H1 (cell line): ENCODE data around the gene HOXB13. TPM values are rescaled to one million over a fixed set of nuclear protein-coding genes. Genes with fewer than 3 reads are reported as not detected.

Experiments
- CTCF ChIA-PET: fragments of 300-600 bp; sonication (Branson Sonifier 250); formaldehyde crosslinking; loops from one replicate; lab custom pipeline; 2021; ENCODE audit not compliant: partially characterized antibody; lab: Charles Lee
- POLR2A ChIA-PET: fragments of 300-600 bp; sonication (Branson Sonifier 250); formaldehyde crosslinking; loops from one replicate; lab custom pipeline; 2021; ENCODE audit warnings: inconsistent platforms; ENCODE audit not compliant: partially characterized antibody; lab: Charles Lee
- DNase-seq, 2 experiments: peaks; one replicate each; pipeline versions ENCODE4 v3.0.0 to v3.0.0-alpha.2; 2010 to 2022; ENCODE audit warnings: low spot score in 2 of 2, low read depth in 1 of 2, mixed read lengths in 1 of 2
- FAIRE-seq: peaks from 2 replicates; lab custom pipeline; 2011; peaks lifted over from hg19 to GRCh38; lab: Jason Lieb, UNC
- H2AFZ ChIP-seq: 2 replicates; pipeline ENCODE4 v1.8.1; 2012; ENCODE audit warnings: low read length, inconsistent platforms
- H2AK5ac ChIP-seq: 2 replicates; pipeline ENCODE4 v1.6.1; 2013; ENCODE audit warnings: low read depth, low read length
- H2BK120ac ChIP-seq: replicated peaks from 2 replicates; pipeline ENCODE3; 2013; ENCODE audit warnings: low read depth, low read length, inconsistent platforms
- H2BK12ac ChIP-seq: 2 replicates; pipeline ENCODE4 v1.6.1; 2013; ENCODE audit warnings: low read depth, low read length
- H2BK15ac ChIP-seq: 2 replicates; pipeline ENCODE4 v1.6.1; 2013; ENCODE audit warnings: low read length
- H2BK20ac ChIP-seq: 2 replicates; pipeline ENCODE4 v1.6.1; 2013; ENCODE audit warnings: low read length
- H2BK5ac ChIP-seq: 2 replicates; pipeline ENCODE4 v1.6.1; 2013; ENCODE audit warnings: low read depth, low read length
- H3K14ac ChIP-seq: 2 replicates; pipeline ENCODE4 v1.6.1; 2013; ENCODE audit warnings: inconsistent platforms; ENCODE audit not compliant: insufficient read length
- H3K18ac ChIP-seq: 2 replicates; pipeline ENCODE4 v1.6.1; 2013; ENCODE audit warnings: low read length; ENCODE audit errors: extremely low read depth
- H3K23ac ChIP-seq: 2 replicates; pipeline ENCODE4 v1.6.1; 2013; ENCODE audit warnings: inconsistent platforms; ENCODE audit not compliant: insufficient read length
- H3K23me2 ChIP-seq: 2 replicates; pipeline ENCODE4 v1.6.1; 2013; ENCODE audit warnings: low read depth, low read length
- H3K27ac ChIP-seq: 2 replicates; pipeline ENCODE4 v1.6.1; 2011; ENCODE audit warnings: low read depth, low read length, inconsistent platforms
- H3K27me3 ChIP-seq, 4 experiments: replicated peaks in 1 of 4; 1 replicate in 1 of 4; 2 replicates in 3 of 4; pipeline versions ENCODE4 v1.6.1 to v1.8.1; 2011 to 2013; ENCODE audit warnings: low read length in 3 of 4, mild to moderate bottlenecking in 3 of 4, inconsistent platforms in 2 of 4, mixed read lengths in 2 of 4, moderate library complexity in 1 of 4; ENCODE audit not compliant: control insufficient read depth in 3 of 4, insufficient read depth in 3 of 4; ENCODE audit errors: extremely low read depth in 1 of 4
- H3K36me3 ChIP-seq, 4 experiments: 2 replicates each; pipeline versions ENCODE4 v1.6.1 to v1.8.1; 2011 to 2013; ENCODE audit warnings: mild to moderate bottlenecking in 4 of 4, low read length in 3 of 4, moderate library complexity in 2 of 4, control low read depth in 1 of 4, inconsistent platforms in 1 of 4; ENCODE audit not compliant: insufficient read depth in 4 of 4, control insufficient read depth in 2 of 4
- H3K4ac ChIP-seq: replicated peaks from 2 replicates; pipeline ENCODE3; 2013; ENCODE audit warnings: low read length, low read depth, mixed read lengths, inconsistent platforms; ENCODE audit not compliant: insufficient read length
- H3K4me1 ChIP-seq, 4 experiments: replicated peaks in 1 of 4; 1 replicate in 1 of 4; 2 replicates in 3 of 4; pipeline versions ENCODE4 v1.6.1 to v1.8.1; 2011 to 2013; ENCODE audit warnings: low read length in 3 of 4, inconsistent platforms in 2 of 4, mixed read lengths in 1 of 4; ENCODE audit not compliant: insufficient read depth in 4 of 4, control insufficient read depth in 3 of 4
- H3K4me2 ChIP-seq, 2 experiments: 2 replicates each; pipeline versions ENCODE4 v1.6.1 to v1.8.1; 2011 to 2013; ENCODE audit warnings: low read depth in 2 of 2, low read length in 2 of 2, control low read depth in 1 of 2, inconsistent platforms in 1 of 2, mild to moderate bottlenecking in 1 of 2; ENCODE audit not compliant: insufficient read depth in 1 of 2
- H3K4me3 ChIP-seq, 4 experiments: fragments of 200-600, 300-600 bp in 1 of 4; sonication (generic), shearing (Covaris generic), sonication (Bioruptor Twin) in 1 of 4; 2 replicates each; pipeline versions ENCODE4 v1.5.1 to v1.8.1; 2011 to 2016; ENCODE audit warnings: low read length in 4 of 4, low read depth in 3 of 4, control low read depth in 2 of 4, inconsistent platforms in 2 of 4, mild to moderate bottlenecking in 2 of 4, mixed read lengths in 1 of 4, moderate library complexity in 1 of 4; ENCODE audit not compliant: insufficient read depth in 2 of 4; ENCODE audit errors: extremely low read depth in 1 of 4
- H3K56ac ChIP-seq: replicated peaks from 2 replicates; pipeline ENCODE3; 2013; ENCODE audit warnings: low read depth, mild to moderate bottlenecking, mixed read lengths, low read length, inconsistent platforms; ENCODE audit not compliant: insufficient read length
- H3K79me1 ChIP-seq: 2 replicates; pipeline ENCODE4 v1.6.1; 2013; ENCODE audit warnings: low read depth, low read length, control low read depth
- H3K79me2 ChIP-seq, 2 experiments: 2 replicates each; pipeline versions ENCODE4 v1.6.1 to v1.8.1; 2012 to 2013; ENCODE audit warnings: low read length in 2 of 2, mild to moderate bottlenecking in 2 of 2, inconsistent platforms in 1 of 2; ENCODE audit not compliant: insufficient read depth in 2 of 2, control insufficient read depth in 1 of 2
- H3K9ac ChIP-seq, 4 experiments: replicated peaks in 1 of 4; 1 replicate in 1 of 4; 2 replicates in 3 of 4; pipeline versions ENCODE4 v1.6.1 to v1.8.1; 2011 to 2013; ENCODE audit warnings: low read depth in 3 of 4, low read length in 3 of 4, control low read depth in 2 of 4, mild to moderate bottlenecking in 2 of 4, moderate library complexity in 2 of 4, inconsistent platforms in 1 of 4; ENCODE audit errors: extremely low read depth in 1 of 4
- H3K9me3 ChIP-seq, 2 experiments: 2 replicates each; pipeline versions ENCODE4 v1.6.1 to v1.8.1; 2012 to 2013; ENCODE audit warnings: mild to moderate bottlenecking in 2 of 2, moderate library complexity in 2 of 2, control low read depth in 1 of 2, inconsistent platforms in 1 of 2, low read depth in 1 of 2, low read length in 1 of 2, mixed read lengths in 1 of 2; ENCODE audit not compliant: insufficient read depth in 2 of 2
- H4K20me1 ChIP-seq, 2 experiments: replicated peaks in 1 of 2; 2 replicates each; pipeline versions ENCODE3 to v1.8.1; 2011 to 2013; ENCODE audit warnings: inconsistent platforms in 2 of 2, low read length in 2 of 2, mild to moderate bottlenecking in 1 of 2; ENCODE audit not compliant: insufficient read depth in 2 of 2, control insufficient read depth in 1 of 2
- H4K5ac ChIP-seq: 2 replicates; pipeline ENCODE4 v1.6.1; 2013; ENCODE audit warnings: low read length, low read depth, mixed read lengths, inconsistent platforms; ENCODE audit not compliant: insufficient read length
- H4K8ac ChIP-seq: 2 replicates; pipeline ENCODE4 v1.8.0; 2013; ENCODE audit warnings: mild to moderate bottlenecking, moderate library complexity, low read length, inconsistent platforms; ENCODE audit not compliant: insufficient read depth; ENCODE audit errors: extremely low read depth
- H4K91ac ChIP-seq: replicated peaks from 2 replicates; pipeline ENCODE3; 2013; ENCODE audit warnings: low read length, mixed read lengths, inconsistent platforms; ENCODE audit not compliant: insufficient read length
- CHD1 ChIP-seq: IDR thresholded peaks from 2 replicates; pipeline ENCODE4 v1.6.1; 2012; ENCODE audit warnings: low read depth, low read length, improper control_type of control experiment
- RXRA ChIP-seq: IDR thresholded peaks from 2 replicates; pipeline ENCODE4 v1.6.1; 2011; ENCODE audit warnings: low read depth, mild to moderate bottlenecking, low read length, moderate library complexity; ENCODE audit not compliant: insufficient read depth
- TAF7 ChIP-seq: optimal IDR thresholded peaks from 2 replicates; pipeline ENCODE3; 2011; ENCODE audit warnings: low read depth, mild to moderate bottlenecking, inconsistent platforms, low read length, moderate library complexity, borderline replicate concordance
- whole genome bisulfite sequencing, 2 experiments: shearing (Covaris generic) in 1 of 2; methylation state at CpG; one replicate each; pipeline versions ENCODE4 v1.1.6 to v1.1.7; 2013 to 2015; ENCODE audit warnings: low lambda C conversion rate in 2 of 2, mixed read lengths in 2 of 2, inconsistent platforms in 1 of 2, low coverage in 1 of 2, missing lambda C conversion rate in 1 of 2; ENCODE audit not compliant: insufficient replicate concordance in 2 of 2, insufficient coverage in 1 of 2, insufficient read length in 1 of 2; ENCODE audit errors: extremely low coverage in 1 of 2, missing lambda C conversion rate in 1 of 2; 5-methylcytosine and 5-hydroxymethylcytosine counted together
- polyA plus RNA-seq, 7 experiments: library from polyadenylated mRNA; depleted of rRNA in 3 of 7; stranded (reverse) in 5 of 7; unstranded in 2 of 7; fragments of >200 nt in 5 of 7; fragments of 200-250 nt in 2 of 7; gene quantifications; 1 replicate in 5 of 7; 2 replicates in 1 of 7; 4 replicates in 1 of 7; pipeline versions ENCODE4 v1.2.1 to v1.2.3, GENCODE V29; 2011 to 2013; ENCODE audit warnings: missing spikeins in 2 of 7, mixed read lengths in 2 of 7
- total RNA-seq: library from RNA; stranded (reverse); fragmentation: NEBNext Ultra II Directional; extraction: Animal tissue kit (Norgen Biotek cat#: 25700); gene quantifications from 2 replicates; pipeline ENCODE4 v1.2.1, GENCODE V29; 2021

HOXB13 gene
- total and polyA plus RNA-seq, 2 of the 8 experiments (the other 6 are each of a cell fraction or from before 2014, with no cell fraction given): not detected

DNA sequence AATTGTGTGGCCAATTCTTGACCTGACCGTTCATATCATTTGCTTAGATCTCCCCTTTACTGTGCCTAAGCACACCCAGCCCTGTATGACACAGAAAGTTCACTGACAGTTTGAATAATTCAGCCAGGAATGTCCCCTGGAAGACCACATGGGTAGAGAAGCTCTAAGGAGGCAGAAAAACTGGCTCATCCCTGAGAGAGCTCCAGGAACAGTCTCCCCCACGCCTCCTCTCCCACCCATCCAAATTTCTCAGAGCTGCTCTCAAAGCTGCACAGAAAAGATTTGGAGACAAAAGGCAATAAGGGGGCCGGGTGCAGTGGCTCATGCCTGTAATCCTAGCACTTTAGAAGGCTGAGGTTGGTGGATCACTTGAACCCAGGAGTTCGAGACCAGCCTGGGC is 17.4 kb downstream of the HOXB13 start:
- no peak for DNase-seq

More for the DNA sequence above, 17.4 kb downstream of the HOXB13 start:
- no peak for FAIRE-seq
- H3K79me1 ChIP-seq: no peaks in the 10 kb centered on the region; the same call in 1 of the 2 replicates
- no peak overlapping the region for H4K5ac ChIP-seq
- H3K27me3 ChIP-seq: peaks cover 1 to 39% (median 20%) of the 10 kb centered on the region in 4 experiments
- WGBS, 2 experiments: 82% methylated on average over 4 of the region's 4 CpGs; no CpG with 5 or more reads in 1 of the 2 experiments
- H3K4me1 ChIP-seq: peaks cover 0 to 2% (median 0%) of the 10 kb centered on the region in 4 experiments; a peak in 1 of 7 replicates
- H3K79me2 ChIP-seq: no peaks in the 10 kb centered on the region
- no peak overlapping the region for H3K14ac ChIP-seq
- H2BK15ac ChIP-seq: no peak overlapping the region
- H3K4ac ChIP-seq: no peak overlapping the region
- H3K18ac ChIP-seq: no peak overlapping the region
- ChIA-PET POLR2A (no interaction called here), CTCF (interaction anchor here (1.0 to 6.1 kb wide), 10 partner anchors 14 to 168 kb away, joined by 3 to 45 read pairs (median 6); no protein-coding TSS in a partner anchor)
- TF ChIP-seq CHD1: no peak
- TF ChIP-seq RXRA: no peak
- TF ChIP-seq TAF7: no peak
- H2BK20ac ChIP-seq: no peak overlapping the region
- H3K56ac ChIP-seq: no peak overlapping the region
- H3K36me3 ChIP-seq: no peaks in the 10 kb centered on the region
- H3K23ac ChIP-seq: no peak overlapping the region
- H4K8ac ChIP-seq: no peak overlapping the region
- H3K9ac ChIP-seq: no peak overlapping the region
- no peak overlapping the region for H3K4me2 ChIP-seq
- H2BK12ac ChIP-seq: no peak overlapping the region
- H3K4me3 ChIP-seq: no peak overlapping the region
- H4K20me1 ChIP-seq: no peaks in the 10 kb centered on the region
- no peaks in the 10 kb centered on the region for H3K9me3 ChIP-seq
- H2AFZ ChIP-seq: no peak overlapping the region
- H3K23me2 ChIP-seq: no peaks in the 10 kb centered on the region
- H2BK5ac ChIP-seq: no peak overlapping the region
- H4K91ac ChIP-seq: no peak overlapping the region
- H2AK5ac ChIP-seq: no peak overlapping the region
- H2BK120ac ChIP-seq: no peak overlapping the region
- H3K27ac ChIP-seq: no peak overlapping the region
